ENCODE results near the gene FOXJ3. TPM values are rescaled to one million over a fixed set of nuclear protein-coding genes. Genes with fewer than 3 reads are reported as not detected.

The FOXJ3 gene
- total and polyA plus RNA-seq, 4 donors = 5.3 to 16.8 (median 12.4) TPM

- no peak for TF ChIP-seq YY1 (IDR thresholded peaks at IDR 0.05)
- TF ChIP-seq NR2F2 (IDR thresholded peaks at IDR 0.05) = no peak
- TF ChIP-seq EGR1 (IDR thresholded peaks at IDR 0.05; ENCODE audit: low read depth in 2 of 2) = no peak
- no peak for TF ChIP-seq HNF4G (IDR thresholded peaks at IDR 0.05)
- no peak for TF ChIP-seq GABPA (IDR thresholded peaks at IDR 0.05 in 1 of 2, conservative IDR thresholded peaks at IDR 0.05 in 1 of 2)
- no peak for TF ChIP-seq REST (IDR thresholded peaks at IDR 0.05)
- no peak for TF ChIP-seq RXRA (IDR thresholded peaks at IDR 0.05)
- no peak for TF ChIP-seq MAX (IDR thresholded peaks at IDR 0.05)
- no peak for TF ChIP-seq TAF1 (conservative IDR thresholded peaks at IDR 0.05)
- no peak for TF ChIP-seq CTCF (IDR thresholded peaks at IDR 0.05; ENCODE audit: low read depth, low read length, missing input control)
- no peak for TF ChIP-seq ATF3 (IDR thresholded peaks at IDR 0.05)
- TF ChIP-seq FOXA1 (IDR thresholded peaks at IDR 0.05) = no peak
- no peak overlapping the region for H3K4me3 ChIP-seq (ENCODE audit: low read depth in 1 of 3, low read length in 3 of 3)
- H3K4me1 ChIP-seq (ENCODE audit: control insufficient read depth in 4 of 4, insufficient read depth in 4 of 4, low read length in 3 of 4) = peaks cover 10 to 24% (median 18%) of the 10 kb centered on the region in 4 donors
- H3K36me3 ChIP-seq (ENCODE audit: control insufficient read depth in 4 of 4, insufficient read depth in 3 of 4, low read depth in 1 of 4, low read length in 3 of 4) = peaks cover 0 to 12% (median 4%) of the 10 kb centered on the region in 4 donors
- no peak overlapping the region for H3K27ac ChIP-seq (ENCODE audit: low read depth in 1 of 2, low read length in 2 of 2)
- H3K27me3 ChIP-seq (ENCODE audit: control insufficient read depth in 4 of 4, insufficient read depth in 4 of 4, low read length in 3 of 4) = no peaks in the 10 kb centered on the region
- H3K9ac ChIP-seq (ENCODE audit: low read depth in 1 of 2, low read length in 2 of 2) = no peak overlapping the region
- 77% methylated on average over 6 of the region's 6 CpGs for WGBS
- no peaks in the 10 kb centered on the region for H3K9me3 ChIP-seq (ENCODE audit: control insufficient read depth in 4 of 4, low read length in 3 of 4)
- DNase-seq (ENCODE audit: low spot score) = no peak
Observed at GRCh38 chr1:42177541-42177981, 157.5 kb downstream of the FOXJ3 start.

GRCh38 chr1:42176902-42177519, 158.0 kb downstream of the FOXJ3 start:
- no peak for DNase-seq (ENCODE audit: low spot score)
- H3K27ac ChIP-seq (ENCODE audit: low read depth in 1 of 2, low read length in 2 of 2) = no peak overlapping the region
- H3K36me3 ChIP-seq (ENCODE audit: control insufficient read depth in 4 of 4, insufficient read depth in 3 of 4, low read depth in 1 of 4, low read length in 3 of 4) = peaks cover 0 to 12% (median 4%) of the 10 kb centered on the region in 4 donors

More at GRCh38 chr1:42176902-42177519, 158.0 kb downstream of the FOXJ3 start:
- TF ChIP-seq FOXA2 (IDR thresholded peaks at IDR 0.05) = no peak
- no peak for TF ChIP-seq JUND (IDR thresholded peaks at IDR 0.05)
- TF ChIP-seq YY1 (IDR thresholded peaks at IDR 0.05) = no peak
- TF ChIP-seq CTCF (IDR thresholded peaks at IDR 0.05; ENCODE audit: low read depth, low read length, missing input control) = peak; percentile 57
- TF ChIP-seq RAD21 (IDR thresholded peaks at IDR 0.05) = peak; percentile 83 to 87
- no peak for TF ChIP-seq SP1 (IDR thresholded peaks at IDR 0.05)
- TF ChIP-seq MAX (IDR thresholded peaks at IDR 0.05) = no peak
- no peak for TF ChIP-seq HNF4A (conservative IDR thresholded peaks at IDR 0.05)
- no peak for TF ChIP-seq NR2F2 (IDR thresholded peaks at IDR 0.05)
- H3K4me1 ChIP-seq (ENCODE audit: control insufficient read depth in 4 of 4, insufficient read depth in 4 of 4, low read length in 3 of 4) = peaks cover 11 to 29% (median 20%) of the 10 kb centered on the region in 4 donors
- 71% methylated on average over 4 of the region's 4 CpGs for WGBS
- no peak overlapping the region for H3K9ac ChIP-seq (ENCODE audit: low read depth in 1 of 2, low read length in 2 of 2)
- H3K4me3 ChIP-seq (ENCODE audit: low read depth in 1 of 3, low read length in 3 of 3) = no peak overlapping the region
- H3K27me3 ChIP-seq (ENCODE audit: control insufficient read depth in 4 of 4, insufficient read depth in 4 of 4, low read length in 3 of 4) = no peaks in the 10 kb centered on the region
- H3K9me3 ChIP-seq (ENCODE audit: control insufficient read depth in 4 of 4, low read length in 3 of 4) = no peaks in the 10 kb centered on the region
